Chondrocyte (in vitro differentiated cells): ENCODE data around the gene PPP1R3D. TPM values are rescaled to one million over a fixed set of nuclear protein-coding genes. Genes with fewer than 3 reads are reported as not detected.

Source experiments
- DNase-seq: peaks from one replicate; pipeline ENCODE4 v3.0.0; 2021; ENCODE audit warnings: mixed read lengths, low spot score
- H3K27ac Mint-ChIP-seq: one replicate; pipeline ENCODE4 v1.8.0; 2021; ENCODE audit warnings: mild to moderate bottlenecking, moderate library complexity, mixed read lengths; ENCODE audit not compliant: unreplicated experiment
- H3K27me3 Mint-ChIP-seq: 2 replicates; pipeline ENCODE4 v1.8.0; 2021; ENCODE audit warnings: low read depth, mixed read lengths
- H3K36me3 Mint-ChIP-seq: 2 replicates; pipeline ENCODE4 v1.8.0; 2021; ENCODE audit warnings: low read depth, mixed read lengths
- H3K4me1 Mint-ChIP-seq: 2 replicates; pipeline ENCODE4 v1.8.0; 2021; ENCODE audit warnings: low read depth, mild to moderate bottlenecking, mixed read lengths
- H3K4me3 Mint-ChIP-seq: one replicate; pipeline ENCODE4 v1.8.0; 2021; ENCODE audit warnings: mild to moderate bottlenecking, moderate library complexity, mixed read lengths; ENCODE audit not compliant: unreplicated experiment
- H3K9me3 Mint-ChIP-seq: 2 replicates; pipeline ENCODE4 v1.8.0; 2021; ENCODE audit warnings: low read depth, mixed read lengths
- CTCF ChIP-seq: fragments of 200-600 bp; sonication (generic); IDR thresholded peaks from 2 replicates; pipeline ENCODE4 v1.5.0; 2021; ENCODE audit warnings: antibody characterized with exemption, mild to moderate bottlenecking, moderate library complexity
- total RNA-seq: library from RNA; stranded (reverse); gene quantifications from 3 replicates; pipeline ENCODE4 v1.2.1, GENCODE V29; 2021

PPP1R3D gene
- total RNA-seq, 1 donor from 2014 or later: 5.8 TPM

- TF ChIP-seq CTCF: no peak
- Mint-ChIP-seq H3K27me3 (no peaks in the 10 kb centered on the region), H3K36me3 (peaks cover 2% of the 10 kb centered on the region), H3K27ac (no peak overlapping the region), H3K9me3 (no peaks in the 10 kb centered on the region), H3K4me3 (no peak overlapping the region), H3K4me1 (no peaks in the 10 kb centered on the region)
- DNase-seq: no peak
Measured at GRCh38 chr20:59888050-59888449, 52.1 kb downstream of the PPP1R3D start.

Other genes with a start within 250 kb of the PPP1R3D start
- 1.5 to 2.5 TPM (median 1.9 TPM) in 3 replicates for gene SYCP2, start 6.7 kb downstream of the PPP1R3D start, total RNA-seq
- 12.7 to 14.0 TPM (median 13.7 TPM) in 3 replicates for gene FAM217B, start 84 bp upstream of the PPP1R3D start, total RNA-seq
- gene CDH26, start 18.1 kb upstream of the PPP1R3D start, total RNA-seq: not detected in 3 replicates